GM12878 (cell line): ENCODE measurements around the gene MDH1. TPM values are rescaled to one million over a fixed set of nuclear protein-coding genes. Genes with fewer than 3 reads are reported as not detected.
"Not testable (repeated sequence)": the region's sequence is repeated elsewhere in the genome, so short reads cannot be mapped to it uniquely, and the experiment has no call there.

ENCODE experiments used
- ATAC-seq: fragments of 200-7000 bp; cut with Tn5 transposase; 3 replicates; pipeline ENCODE4 v1.9.1; 2020; ENCODE audit warnings: mild to moderate bottlenecking, moderate library complexity
- BruUV-seq: library from RNA; stranded (reverse); fragments of 400-500 nt; replicated peaks from 2 replicates; lab custom pipeline; 2021; lab: Mats Ljungman, UMichigan
- CTCF ChIA-PET: fragments of 300-600 bp; sonication (Branson Sonifier 250); formaldehyde crosslinking; extraction: SDS; loops from one replicate; lab custom pipeline; 2021; ENCODE audit warnings: inconsistent platforms; lab: Yijun Ruan, JAX
- POLR2A ChIA-PET: fragments of 350-600 bp; formaldehyde crosslinking; extraction: SDS; loops from one replicate; lab custom pipeline; 2021; ENCODE audit warnings: inconsistent platforms; lab: Charles Lee
- RAD21 ChIA-PET: fragments of 300-600 bp; sonication (Branson Sonifier 250); formaldehyde crosslinking; loops from one replicate; lab custom pipeline; 2023; ENCODE audit warnings: antibody characterized with exemption; ENCODE audit not compliant: unreplicated experiment; lab: Charles Lee
- SMC1A ChIA-PET: fragments of 300-600 bp; sonication (Branson Sonifier 250); formaldehyde crosslinking; loops from one replicate; lab custom pipeline; 2023; ENCODE audit not compliant: unreplicated experiment, uncharacterized antibody; lab: Charles Lee
- DNase-seq: peaks from one replicate; pipeline ENCODE4 v3.0.0-alpha.2; 2011; ENCODE audit warnings: low read depth, low spot score
- FAIRE-seq: peaks from 3 replicates; lab custom pipeline; 2011; peaks lifted over from hg19 to GRCh38; lab: Jason Lieb, UNC
- H2AFZ ChIP-seq: 2 replicates; pipeline ENCODE4 v1.6.0; 2011; ENCODE audit warnings: low read depth, low read length, control low read depth; ENCODE audit not compliant: control insufficient read depth
- H3K27ac ChIP-seq: 2 replicates; pipeline ENCODE4 v1.5.1; 2011; ENCODE audit warnings: control low read depth; ENCODE audit not compliant: control insufficient read depth, insufficient read depth
- H3K27me3 ChIP-seq, 2 experiments: replicated peaks in 1 of 2; 2 replicates each; pipeline versions ENCODE4 v1.6.0 to v1.6.1; 2011; ENCODE audit warnings: low read length in 1 of 2; ENCODE audit not compliant: control insufficient read depth in 2 of 2, insufficient read depth in 2 of 2
- H3K36me3 ChIP-seq, 2 experiments: 2 replicates each; pipeline ENCODE4 v1.5.1; 2011; ENCODE audit warnings: low read length in 1 of 2; ENCODE audit not compliant: control insufficient read depth in 2 of 2, insufficient read depth in 2 of 2
- H3K4me1 ChIP-seq: 2 replicates; pipeline ENCODE4 v1.6.1; 2011; ENCODE audit warnings: mild to moderate bottlenecking, low read length, moderate library complexity, mixed read lengths; ENCODE audit not compliant: control insufficient read depth, insufficient read depth
- H3K4me2 ChIP-seq: 2 replicates; pipeline ENCODE4 v1.6.0; 2011; ENCODE audit warnings: control low read depth; ENCODE audit not compliant: control insufficient read depth, insufficient read depth
- H3K4me3 ChIP-seq: fragments of 200-600 bp; sonication (generic); 2 replicates; pipeline ENCODE4 v1.5.1; 2016
- H3K79me2 ChIP-seq: 2 replicates; pipeline ENCODE4 v1.6.0; 2011; ENCODE audit warnings: low read length; ENCODE audit not compliant: control insufficient read depth, insufficient read depth
- H3K9ac ChIP-seq: 2 replicates; pipeline ENCODE4 v1.8.0; 2011; ENCODE audit warnings: low read length, control low read depth, mixed read lengths; ENCODE audit not compliant: control insufficient read depth, insufficient read depth
- H3K9me3 ChIP-seq: replicated peaks from 3 replicates; pipeline ENCODE4 v1.5.1; 2011; ENCODE audit warnings: mild to moderate bottlenecking, low read length; ENCODE audit not compliant: control insufficient read depth, insufficient read depth
- H4K20me1 ChIP-seq: 2 replicates; pipeline ENCODE4 v1.6.0; 2011; ENCODE audit not compliant: control insufficient read depth, insufficient read depth
- MEF2A ChIP-seq: IDR thresholded peaks from 2 replicates; pipeline ENCODE4 v1.6.1; 2011; ENCODE audit warnings: low read depth, mild to moderate bottlenecking, low read length, moderate library complexity; ENCODE audit not compliant: insufficient read depth
- MYB ChIP-seq: fragments of 150-350 bp; IDR thresholded peaks from 2 replicates; pipeline ENCODE4 v1.6.1; 2014; ENCODE audit warnings: mild to moderate bottlenecking, low read depth, low read length, borderline replicate concordance
- NRF1 ChIP-seq: conservative IDR thresholded peaks from 2 replicates; pipeline ENCODE4 v1.6.1; 2011; ENCODE audit warnings: mild to moderate bottlenecking, low read depth, low read length, improper control_type of control experiment
- POLR2AphosphoS2 ChIP-seq: IDR thresholded peaks from 2 replicates; pipeline ENCODE4 v1.6.1; 2011; ENCODE audit warnings: low read depth, mild to moderate bottlenecking, low read length, improper control_type of control experiment, moderate library complexity
- RUNX3 ChIP-seq: IDR thresholded peaks from 2 replicates; pipeline ENCODE4 v1.6.1; 2012; ENCODE audit warnings: low read length, inconsistent platforms
- SUZ12 ChIP-seq: fragments of 200-600 bp; sonication (generic); IDR thresholded peaks from one replicate; pipeline ENCODE4 v1.6.1; 2018; ENCODE audit warnings: antibody characterized with exemption, mild to moderate bottlenecking; ENCODE audit not compliant: unreplicated experiment
- ZNF622 ChIP-seq: fragments of 450-650 bp; IDR thresholded peaks from 2 replicates; pipeline ENCODE4 v1.6.1; 2017; ENCODE audit warnings: mild to moderate bottlenecking, inconsistent platforms
- WGBS: methylation state at CpG from one replicate; pipeline ENCODE4 v1.1.6; 2016; ENCODE audit warnings: low lambda C conversion rate; ENCODE audit not compliant: insufficient replicate concordance, insufficient coverage; ENCODE audit errors: missing lambda C conversion rate; 5-methylcytosine and 5-hydroxymethylcytosine counted together
- in situ Hi-C: fragments of 300-500 bp; cut with MboI; formaldehyde crosslinking; loops from 9 replicates; pipeline ENCODE4 v1.14.3; 2018; ENCODE audit warnings: mixed read lengths
- intact Hi-C: fragments of 100-400 bp; cut with micrococcal nuclease; formaldehyde crosslinking; loops from one replicate; pipeline ENCODE4 v1.14.2; 2022; ENCODE audit not compliant: unreplicated experiment
- polyA plus RNA-seq, 11 experiments: library from polyadenylated mRNA; depleted of rRNA in 4 of 11; unstranded in 6 of 11; stranded (reverse) in 5 of 11; fragments of >200 nt; fragmentation: Nextera tagmentation in 4 of 11; fragmentation: Illumina TruSeq in 1 of 11; extraction: Ambion mirVana in 4 of 11; extraction: Trizol in 1 of 11; gene quantifications; 1 replicate in 1 of 11; 2 replicates in 10 of 11; pipeline versions ENCODE4 v1.2.1 to v1.2.3, GENCODE V29; 2011 to 2016; ENCODE audit warnings: inconsistent platforms in 2 of 11, missing spikeins in 2 of 11, low read depth in 1 of 11
- total RNA-seq, 4 experiments: library from RNA; depleted of rRNA in 3 of 4; stranded (reverse); fragments of >200 nt in 3 of 4; fragmentation: Illumina TruSeq in 1 of 4; extraction: Trizol in 1 of 4; gene quantifications; 2 replicates each; pipeline versions ENCODE4 v1.2.1 to v1.2.3, GENCODE V29; 2013 to 2021
- TF ChIP-seq, protein P1 (sequence below): fragments of 450-650 bp; IDR thresholded peaks from 2 replicates; pipeline ENCODE4 v1.6.1; 2017; ENCODE audit warnings: mild to moderate bottlenecking, low read depth, inconsistent platforms; ENCODE audit not compliant: poor library complexity, severe bottlenecking

The MDH1 gene
- total and polyA plus RNA-seq, 10 of the 15 experiments (the other 5 are each of a cell fraction or from before 2014, with no cell fraction given), result 254 to 1,581 (median 440) TPM

DNA sequence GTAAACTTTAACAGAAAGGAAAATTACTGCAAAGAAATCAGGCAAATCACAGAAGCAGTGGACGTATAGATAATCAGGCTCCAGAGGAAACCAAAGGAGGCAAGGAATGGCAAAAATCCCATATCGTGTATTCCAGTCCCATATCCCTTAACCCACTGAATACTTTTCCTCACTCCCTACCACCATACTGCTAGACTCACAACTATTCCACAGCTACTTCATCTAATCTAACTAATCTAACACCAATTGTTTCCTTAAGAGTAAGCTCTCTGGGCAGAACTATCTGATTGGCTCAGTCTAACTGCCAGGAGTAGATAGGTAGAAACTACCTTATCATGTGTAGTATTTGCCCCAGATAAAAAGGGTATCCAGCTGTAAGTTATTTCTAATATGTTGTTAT is 16.8 kb upstream of the MDH1 start:
- BruUV-seq, result no TSS peak
- Histone ChIP-seq H3K27me3 (no peaks in the 10 kb centered on the region), H3K9me3 (peaks cover 6% of the 10 kb centered on the region; the same call in 2 of the 3 replicates), H3K79me2 (no peaks in the 10 kb centered on the region), H3K4me3 (no peak overlapping the region), H3K4me2 (no peak overlapping the region), H3K4me1 (no peaks in the 10 kb centered on the region; the same call in 1 of the 2 replicates), H3K36me3 (no peaks in the 10 kb centered on the region), H3K27ac (no peak overlapping the region), H2AFZ (no peak overlapping the region), H4K20me1 (no peaks in the 10 kb centered on the region), H3K9ac (no peak overlapping the region)
- in situ Hi-C loops, result no loop called here
- ATAC-seq (no peak), FAIRE-seq (no peak), DNase-seq (no peak)
- CTCF ChIA-PET, result no interaction called here
- RAD21 ChIA-PET, result no interaction called here
- intact Hi-C loops, result no loop called here
- TF ChIP-seq MYB (no peak), POLR2AphosphoS2 (no peak), MEF2A (no peak), RUNX3 (no peak), NRF1 (no peak), ZNF622 (no peak), SUZ12 (no peak)
- TF ChIP-seq, protein P1, sequence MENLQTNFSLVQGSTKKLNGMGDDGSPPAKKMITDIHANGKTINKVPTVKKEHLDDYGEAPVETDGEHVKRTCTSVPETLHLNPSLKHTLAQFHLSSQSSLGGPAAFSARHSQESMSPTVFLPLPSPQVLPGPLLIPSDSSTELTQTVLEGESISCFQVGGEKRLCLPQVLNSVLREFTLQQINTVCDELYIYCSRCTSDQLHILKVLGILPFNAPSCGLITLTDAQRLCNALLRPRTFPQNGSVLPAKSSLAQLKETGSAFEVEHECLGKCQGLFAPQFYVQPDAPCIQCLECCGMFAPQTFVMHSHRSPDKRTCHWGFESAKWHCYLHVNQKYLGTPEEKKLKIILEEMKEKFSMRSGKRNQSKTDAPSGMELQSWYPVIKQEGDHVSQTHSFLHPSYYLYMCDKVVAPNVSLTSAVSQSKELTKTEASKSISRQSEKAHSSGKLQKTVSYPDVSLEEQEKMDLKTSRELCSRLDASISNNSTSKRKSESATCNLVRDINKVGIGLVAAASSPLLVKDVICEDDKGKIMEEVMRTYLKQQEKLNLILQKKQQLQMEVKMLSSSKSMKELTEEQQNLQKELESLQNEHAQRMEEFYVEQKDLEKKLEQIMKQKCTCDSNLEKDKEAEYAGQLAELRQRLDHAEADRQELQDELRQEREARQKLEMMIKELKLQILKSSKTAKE, result no peak
- POLR2A ChIA-PET, result no interaction called here
- 88% methylated on average over 2 of the region's 2 CpGs for WGBS
- SMC1A ChIA-PET, result interaction anchor here (1.1 kb wide), 1 partner anchor 14 kb away, joined by 3 read pairs; no protein-coding TSS in a partner anchor

DNA sequence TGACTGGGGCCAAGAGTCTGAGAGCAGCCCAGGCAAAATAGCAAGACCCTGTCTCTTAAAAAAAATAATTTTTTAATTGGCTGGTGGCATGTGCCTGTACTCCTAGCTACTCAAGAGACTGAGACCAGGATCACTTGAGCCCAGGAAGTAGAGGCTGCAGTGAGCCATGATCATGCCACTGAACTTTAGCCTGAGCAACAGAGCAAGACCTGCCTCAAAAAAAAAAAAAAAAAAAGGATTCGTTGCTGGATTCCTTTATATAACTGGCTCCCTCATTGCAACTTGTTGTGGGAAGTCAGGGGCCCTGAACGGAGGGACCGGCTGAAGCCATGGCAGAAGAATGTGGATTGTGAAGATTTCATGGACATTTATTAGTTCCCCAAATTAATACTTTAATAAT is 15.7 kb upstream of the MDH1 start:
- SMC1A ChIA-PET, result not testable (repeated sequence)

DNA sequence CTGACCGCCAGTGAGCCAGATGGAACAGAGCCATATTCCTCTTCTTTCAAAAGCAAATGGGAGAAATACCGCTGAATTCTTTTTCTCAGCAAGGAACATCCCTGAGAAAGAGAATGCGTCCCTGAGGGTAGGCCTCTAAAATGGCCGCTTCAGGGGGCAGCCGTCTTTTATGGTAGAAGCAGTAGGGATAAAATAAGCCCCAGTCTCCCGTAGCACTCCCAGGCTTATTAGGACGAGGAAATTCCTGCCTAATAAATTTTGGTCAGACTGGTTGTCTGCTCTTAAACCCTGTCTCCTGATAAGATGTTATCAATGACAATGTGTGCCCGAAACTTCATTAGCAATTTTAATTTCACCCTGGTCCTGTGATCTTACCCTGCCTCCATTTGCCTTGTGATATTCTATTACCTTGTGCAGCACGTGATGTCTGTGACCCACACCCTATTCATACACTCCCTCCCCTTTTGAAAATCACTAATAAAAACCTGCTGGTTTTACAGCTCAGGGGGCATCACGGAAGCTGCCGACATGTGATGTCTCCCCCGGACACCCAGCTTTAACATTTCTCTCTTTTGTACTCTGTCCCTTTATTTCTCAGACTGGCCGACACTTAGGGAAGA is 14.9 kb upstream of the MDH1 start:
- ATAC-seq, H3K4me1 ChIP-seq, H2AFZ ChIP-seq, H3K27me3 ChIP-seq, intact Hi-C loops, in situ Hi-C loops, POLR2A ChIA-PET, CTCF ChIA-PET, H3K4me2 ChIP-seq, DNase-seq, BruUV-seq, H3K79me2 ChIP-seq, H3K27ac ChIP-seq, H4K20me1 ChIP-seq, FAIRE-seq, RAD21 ChIA-PET, H3K9ac ChIP-seq, H3K9me3 ChIP-seq, H3K36me3 ChIP-seq, H3K4me3 ChIP-seq: not testable (repeated sequence)
- SMC1A ChIA-PET, result interaction anchor here (0.9 kb wide), 1 partner anchor 9 kb away, joined by 3 read pairs; no protein-coding TSS in a partner anchor
- WGBS, result 79% methylated on average over 13 of the region's 13 CpGs

More for the DNA sequence above, 15.7 kb upstream of the MDH1 start:
- in situ Hi-C loops, RAD21 ChIA-PET, ATAC-seq, H2AFZ ChIP-seq, H3K27me3 ChIP-seq, H3K36me3 ChIP-seq, H3K79me2 ChIP-seq, H3K4me2 ChIP-seq, DNase-seq, H3K27ac ChIP-seq, intact Hi-C loops, H3K9me3 ChIP-seq, H3K4me3 ChIP-seq, FAIRE-seq, H3K4me1 ChIP-seq, H4K20me1 ChIP-seq, BruUV-seq, CTCF ChIA-PET, H3K9ac ChIP-seq, POLR2A ChIA-PET: not testable (repeated sequence)
- 71% methylated on average over 3 of the region's 3 CpGs for WGBS
